Suprapubic skin (tissue), 3 donors: Measurements from ENCODE around the gene KDM4B.

ENCODE experiments used
- POLR2A ChIP-seq, 2 donors: fragments of 450-650 bp; IDR thresholded peaks; one replicate each; pipeline ENCODE4 v1.6.1; 2017; ENCODE audit warnings: antibody characterized with exemption in 2 of 2, mild to moderate bottlenecking in 2 of 2, moderate library complexity in 2 of 2
- TF ChIP-seq, protein P1 (sequence below), 2 donors: fragments of 200-600 bp in 1 of 2; fragments of 450-650 bp in 1 of 2; sonication (generic) in 1 of 2; IDR thresholded peaks; one replicate each; pipeline ENCODE4 v1.5.1; 2016 to 2019; ENCODE audit warnings: antibody characterized with exemption in 2 of 2, mild to moderate bottlenecking in 1 of 2, moderate library complexity in 1 of 2

DNA sequence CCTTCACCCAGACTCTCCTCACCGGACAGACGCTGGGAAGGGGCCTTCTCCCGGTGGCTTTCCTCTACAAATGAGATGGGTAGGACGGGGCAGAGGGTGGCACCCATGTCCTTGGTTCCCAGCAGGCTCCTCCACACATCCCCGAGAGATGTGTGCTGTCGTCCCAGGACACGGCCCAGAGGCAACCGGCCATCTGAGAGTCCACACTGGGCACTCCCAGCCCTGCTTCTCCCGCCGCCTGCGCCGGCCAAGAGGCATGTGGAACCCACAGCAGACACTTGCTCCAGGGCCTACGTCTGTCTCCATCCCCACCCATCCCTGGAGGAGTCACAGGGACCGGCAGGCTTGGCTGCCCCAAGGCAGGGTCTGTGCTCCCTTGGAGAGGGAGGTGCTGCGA is 179.9 kb downstream of the KDM4B start:
- TF ChIP-seq, protein P1, sequence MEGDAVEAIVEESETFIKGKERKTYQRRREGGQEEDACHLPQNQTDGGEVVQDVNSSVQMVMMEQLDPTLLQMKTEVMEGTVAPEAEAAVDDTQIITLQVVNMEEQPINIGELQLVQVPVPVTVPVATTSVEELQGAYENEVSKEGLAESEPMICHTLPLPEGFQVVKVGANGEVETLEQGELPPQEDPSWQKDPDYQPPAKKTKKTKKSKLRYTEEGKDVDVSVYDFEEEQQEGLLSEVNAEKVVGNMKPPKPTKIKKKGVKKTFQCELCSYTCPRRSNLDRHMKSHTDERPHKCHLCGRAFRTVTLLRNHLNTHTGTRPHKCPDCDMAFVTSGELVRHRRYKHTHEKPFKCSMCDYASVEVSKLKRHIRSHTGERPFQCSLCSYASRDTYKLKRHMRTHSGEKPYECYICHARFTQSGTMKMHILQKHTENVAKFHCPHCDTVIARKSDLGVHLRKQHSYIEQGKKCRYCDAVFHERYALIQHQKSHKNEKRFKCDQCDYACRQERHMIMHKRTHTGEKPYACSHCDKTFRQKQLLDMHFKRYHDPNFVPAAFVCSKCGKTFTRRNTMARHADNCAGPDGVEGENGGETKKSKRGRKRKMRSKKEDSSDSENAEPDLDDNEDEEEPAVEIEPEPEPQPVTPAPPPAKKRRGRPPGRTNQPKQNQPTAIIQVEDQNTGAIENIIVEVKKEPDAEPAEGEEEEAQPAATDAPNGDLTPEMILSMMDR (IDR thresholded peaks at IDR 0.05), result no peak
- no peak for TF ChIP-seq POLR2A (IDR thresholded peaks at IDR 0.05)
